ENCODE measurements around the gene CNOT4.

The CNOT4 gene

GRCh38 chr7:135541029-135541428, 31.1 kb upstream of the CNOT4 start:
- Histone ChIP-seq H3K4me3 (ENCODE audit: low read length) (no peak overlapping the region), H3K36me3 (replicated peaks; ENCODE audit: low read depth, low read length) (no peaks in the 10 kb centered on the region), H4K20me1 (ENCODE audit: insufficient read depth, low read length) (no peaks in the 10 kb centered on the region), H3K79me2 (ENCODE audit: low read length) (no peaks in the 10 kb centered on the region), H3K9me3 (ENCODE audit: insufficient read depth, low read length) (no peaks in the 10 kb centered on the region), H3K27ac (ENCODE audit: low read length) (no peak overlapping the region), H2AFZ (ENCODE audit: low read depth, low read length) (no peak overlapping the region), H3K4me1 (ENCODE audit: low read length) (no peaks in the 10 kb centered on the region), H3K4me2 (ENCODE audit: low read length) (no peak overlapping the region), H3K27me3 (ENCODE audit: low read depth, low read length) (peaks cover 9% of the 10 kb centered on the region), H3K9ac (ENCODE audit: low read length) (no peak overlapping the region)
- TF ChIP-seq EZH2phosphoT487 (IDR thresholded peaks at IDR 0.05; ENCODE audit: low read depth): no peak
- TF ChIP-seq, protein P1, sequence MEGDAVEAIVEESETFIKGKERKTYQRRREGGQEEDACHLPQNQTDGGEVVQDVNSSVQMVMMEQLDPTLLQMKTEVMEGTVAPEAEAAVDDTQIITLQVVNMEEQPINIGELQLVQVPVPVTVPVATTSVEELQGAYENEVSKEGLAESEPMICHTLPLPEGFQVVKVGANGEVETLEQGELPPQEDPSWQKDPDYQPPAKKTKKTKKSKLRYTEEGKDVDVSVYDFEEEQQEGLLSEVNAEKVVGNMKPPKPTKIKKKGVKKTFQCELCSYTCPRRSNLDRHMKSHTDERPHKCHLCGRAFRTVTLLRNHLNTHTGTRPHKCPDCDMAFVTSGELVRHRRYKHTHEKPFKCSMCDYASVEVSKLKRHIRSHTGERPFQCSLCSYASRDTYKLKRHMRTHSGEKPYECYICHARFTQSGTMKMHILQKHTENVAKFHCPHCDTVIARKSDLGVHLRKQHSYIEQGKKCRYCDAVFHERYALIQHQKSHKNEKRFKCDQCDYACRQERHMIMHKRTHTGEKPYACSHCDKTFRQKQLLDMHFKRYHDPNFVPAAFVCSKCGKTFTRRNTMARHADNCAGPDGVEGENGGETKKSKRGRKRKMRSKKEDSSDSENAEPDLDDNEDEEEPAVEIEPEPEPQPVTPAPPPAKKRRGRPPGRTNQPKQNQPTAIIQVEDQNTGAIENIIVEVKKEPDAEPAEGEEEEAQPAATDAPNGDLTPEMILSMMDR (IDR thresholded peaks at IDR 0.05; ENCODE audit: low read depth, low read length): no peak

DNA sequence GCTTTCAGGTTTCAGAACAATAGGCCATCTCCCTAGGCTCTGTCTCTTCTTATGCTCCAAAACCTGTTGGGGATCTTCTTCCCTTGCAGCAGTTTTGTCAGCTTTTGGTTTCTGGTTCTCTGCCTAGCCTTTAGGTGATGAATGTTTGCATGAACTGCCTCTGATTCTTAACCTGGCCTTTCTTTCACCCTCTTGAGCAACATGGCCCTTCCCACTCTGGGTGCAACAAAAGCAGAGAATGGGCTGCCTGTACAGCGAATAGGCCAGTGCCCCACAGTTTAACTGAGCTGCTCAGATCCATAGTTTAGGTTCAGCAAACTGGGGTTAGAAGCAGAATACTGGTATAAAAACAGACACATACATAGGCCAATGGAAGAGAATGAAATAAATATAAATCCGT, 29.7 kb upstream of the CNOT4 start:
- no peaks in the 10 kb centered on the region for H3K79me2 ChIP-seq (ENCODE audit: low read length)
- H3K27me3 ChIP-seq (ENCODE audit: low read depth, low read length): peaks cover 9% of the 10 kb centered on the region
- H3K9me3 ChIP-seq (ENCODE audit: insufficient read depth, low read length): no peaks in the 10 kb centered on the region
- H4K20me1 ChIP-seq (ENCODE audit: insufficient read depth, low read length): no peaks in the 10 kb centered on the region
- H3K27ac ChIP-seq (ENCODE audit: low read length): no peak overlapping the region
- TF ChIP-seq EZH2phosphoT487 (IDR thresholded peaks at IDR 0.05; ENCODE audit: low read depth): no peak
- TF ChIP-seq, protein P1 (IDR thresholded peaks at IDR 0.05; ENCODE audit: low read depth, low read length): no peak
- H3K9ac ChIP-seq (ENCODE audit: low read length): no peak overlapping the region
- H3K4me2 ChIP-seq (ENCODE audit: low read length): no peak overlapping the region
- no peaks in the 10 kb centered on the region for H3K36me3 ChIP-seq (replicated peaks; ENCODE audit: low read depth, low read length)
- no peak overlapping the region for H2AFZ ChIP-seq (ENCODE audit: low read depth, low read length)
- no peaks in the 10 kb centered on the region for H3K4me1 ChIP-seq (ENCODE audit: low read length)
- H3K4me3 ChIP-seq (ENCODE audit: low read length): no peak overlapping the region

GRCh38 chr7:135538376-135538775, 28.5 kb upstream of the CNOT4 start:
- no peaks in the 10 kb centered on the region for H3K79me2 ChIP-seq (ENCODE audit: low read length)
- H3K4me2 ChIP-seq (ENCODE audit: low read length): no peak overlapping the region
- H3K36me3 ChIP-seq (replicated peaks; ENCODE audit: low read depth, low read length): no peaks in the 10 kb centered on the region
- no peak overlapping the region for H3K9ac ChIP-seq (ENCODE audit: low read length)
- no peak overlapping the region for H3K4me3 ChIP-seq (ENCODE audit: low read length)
- no peaks in the 10 kb centered on the region for H4K20me1 ChIP-seq (ENCODE audit: insufficient read depth, low read length)
- TF ChIP-seq EZH2phosphoT487 (IDR thresholded peaks at IDR 0.05; ENCODE audit: low read depth): no peak
- TF ChIP-seq, protein P1 (IDR thresholded peaks at IDR 0.05; ENCODE audit: low read depth, low read length): no peak
- H2AFZ ChIP-seq (ENCODE audit: low read depth, low read length): no peak overlapping the region
- no peaks in the 10 kb centered on the region for H3K4me1 ChIP-seq (ENCODE audit: low read length)
- peaks cover 9% of the 10 kb centered on the region for H3K27me3 ChIP-seq (ENCODE audit: low read depth, low read length)
- H3K27ac ChIP-seq (ENCODE audit: low read length): no peak overlapping the region
- no peaks in the 10 kb centered on the region for H3K9me3 ChIP-seq (ENCODE audit: insufficient read depth, low read length)

GRCh38 chr7:135537905-135538304, 28.0 kb upstream of the CNOT4 start:
- Histone ChIP-seq H3K4me2 (ENCODE audit: low read length) (no peak overlapping the region), H3K36me3 (replicated peaks; ENCODE audit: low read depth, low read length) (no peaks in the 10 kb centered on the region), H2AFZ (ENCODE audit: low read depth, low read length) (no peak overlapping the region)

More at GRCh38 chr7:135537905-135538304, 28.0 kb upstream of the CNOT4 start:
- H3K27ac ChIP-seq (ENCODE audit: low read length): no peak overlapping the region
- TF ChIP-seq EZH2phosphoT487 (IDR thresholded peaks at IDR 0.05; ENCODE audit: low read depth): no peak
- TF ChIP-seq, protein P1 (IDR thresholded peaks at IDR 0.05; ENCODE audit: low read depth, low read length): no peak
- H3K4me3 ChIP-seq (ENCODE audit: low read length): no peak overlapping the region
- peaks cover 9% of the 10 kb centered on the region for H3K27me3 ChIP-seq (ENCODE audit: low read depth, low read length)
- H3K79me2 ChIP-seq (ENCODE audit: low read length): no peaks in the 10 kb centered on the region
- no peaks in the 10 kb centered on the region for H3K4me1 ChIP-seq (ENCODE audit: low read length)
- no peak overlapping the region for H3K9ac ChIP-seq (ENCODE audit: low read length)
- no peaks in the 10 kb centered on the region for H3K9me3 ChIP-seq (ENCODE audit: insufficient read depth, low read length)
- H4K20me1 ChIP-seq (ENCODE audit: insufficient read depth, low read length): no peaks in the 10 kb centered on the region
